ENCODE data around the gene PCNX1.
A peak's percentile ranks its signal among the peaks of the same experiment; 100 is the strongest.
"Not testable (repeated sequence)": the region's sequence is repeated elsewhere in the genome, so short reads cannot be mapped to it uniquely, and the experiment has no call there.

Gene PCNX1

GRCh38 chr14:71094722-71095121 is 187.5 kb downstream of the PCNX1 start:
- DNase-seq = no peak

DNA sequence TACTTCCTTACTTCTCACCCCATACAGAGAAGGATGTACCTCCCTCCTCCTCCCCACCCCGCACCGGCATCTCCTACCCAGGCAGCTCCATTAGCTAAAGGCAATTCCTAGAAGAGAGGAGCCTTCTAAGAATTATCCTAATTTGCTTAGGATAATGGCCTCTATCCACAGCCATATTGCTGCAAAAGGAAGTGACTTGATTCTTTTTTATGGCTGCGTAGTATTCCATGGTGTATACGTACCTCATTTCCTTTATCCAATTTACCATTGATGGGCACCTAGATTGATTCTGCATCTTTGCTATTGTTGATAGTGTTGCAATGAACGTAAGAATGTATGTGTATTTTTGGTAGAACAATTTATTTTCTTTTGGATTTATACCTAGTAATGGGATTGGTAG is 189.7 kb downstream of the PCNX1 start:
- DNase-seq = no peak

- peak; percentile 44 for DNase-seq
These were observed 196.6 kb downstream of the PCNX1 start for GRCh38 chr14:71103662-71104484.

- no peak for DNase-seq
These were observed 197.9 kb downstream of the PCNX1 start for GRCh38 chr14:71105177-71105576.

GRCh38 chr14:71107921-71108320 is 200.7 kb downstream of the PCNX1 start:
- DNase-seq = no peak

GRCh38 chr14:71108398-71109119 is 201.3 kb downstream of the PCNX1 start:
- DNase-seq = no peak

GRCh38 chr14:71113376-71113775 is 206.1 kb downstream of the PCNX1 start:
- DNase-seq = no peak

GRCh38 chr14:71114565-71114964 is 207.3 kb downstream of the PCNX1 start:
- no peak for DNase-seq

- no peak for DNase-seq
These were observed 208.0 kb downstream of the PCNX1 start for GRCh38 chr14:71115306-71115705.

- DNase-seq = no peak
These were observed 208.7 kb downstream of the PCNX1 start for GRCh38 chr14:71115821-71116567.

GRCh38 chr14:71116568-71117122 is 209.4 kb downstream of the PCNX1 start:
- DNase-seq = no peak

GRCh38 chr14:71117839-71118743 is 210.8 kb downstream of the PCNX1 start:
- DNase-seq = no peak

DNA sequence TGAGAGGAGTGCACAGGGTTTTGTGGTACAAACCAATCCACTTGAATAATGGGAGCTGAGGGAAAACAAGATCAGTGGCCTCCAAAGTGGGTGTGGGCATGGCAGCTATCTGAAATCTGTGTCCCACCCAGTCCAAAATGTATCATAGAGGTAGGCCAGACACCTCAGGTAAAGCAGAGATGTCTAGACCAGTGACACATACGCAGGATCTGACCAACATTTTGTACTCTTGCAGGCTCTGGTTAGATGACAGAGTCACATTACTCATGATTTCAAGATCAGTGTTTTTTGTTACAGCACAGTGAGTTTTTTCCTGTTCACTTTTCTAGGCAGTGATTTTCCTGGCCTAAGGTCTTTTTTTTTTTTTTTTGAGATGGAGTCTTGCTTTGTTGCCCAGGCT is 211.8 kb downstream of the PCNX1 start:
- DNase-seq = no peak

- DNase-seq = no peak
These were observed 212.6 kb downstream of the PCNX1 start for GRCh38 chr14:71119832-71120231.

DNA sequence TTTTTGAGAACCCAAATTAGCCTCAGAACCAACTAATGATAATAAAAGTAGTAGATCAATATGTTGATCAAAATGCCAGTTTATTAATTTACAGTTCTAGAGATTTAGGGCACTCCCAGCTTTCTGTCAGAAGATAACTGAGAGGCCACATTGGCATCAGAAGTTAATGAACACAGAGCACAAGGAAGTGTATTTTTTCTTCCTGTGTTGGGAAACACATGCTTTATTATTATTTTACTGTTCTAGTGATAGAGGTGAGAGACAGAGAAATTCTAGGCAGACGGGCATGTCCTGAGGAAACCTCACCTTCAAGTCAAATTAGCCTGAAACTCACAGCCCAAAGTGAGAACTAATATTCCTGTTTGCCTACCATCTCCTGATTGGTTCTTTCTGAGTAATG is 213.7 kb downstream of the PCNX1 start:
- DNase-seq = no peak

DNA sequence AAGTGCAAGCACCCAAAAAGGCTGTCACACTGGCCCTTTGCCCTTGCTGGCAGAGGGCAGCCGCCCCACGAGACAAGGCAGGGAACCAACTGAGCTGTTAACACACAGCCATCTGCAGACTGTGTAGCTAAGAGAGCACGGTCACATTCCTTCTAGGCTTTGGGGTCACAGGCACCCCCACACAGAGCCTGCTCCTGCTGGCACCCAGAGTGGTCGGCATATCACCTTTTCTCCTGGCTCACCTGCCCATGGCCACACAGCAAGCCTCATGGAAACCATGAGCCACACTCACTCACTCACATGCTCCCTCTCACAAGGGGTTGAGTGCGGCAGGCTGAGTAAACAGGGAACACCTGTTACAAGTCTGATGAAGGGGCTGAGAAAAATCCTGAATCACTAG is 214.5 kb downstream of the PCNX1 start:
- no peak for DNase-seq

DNA sequence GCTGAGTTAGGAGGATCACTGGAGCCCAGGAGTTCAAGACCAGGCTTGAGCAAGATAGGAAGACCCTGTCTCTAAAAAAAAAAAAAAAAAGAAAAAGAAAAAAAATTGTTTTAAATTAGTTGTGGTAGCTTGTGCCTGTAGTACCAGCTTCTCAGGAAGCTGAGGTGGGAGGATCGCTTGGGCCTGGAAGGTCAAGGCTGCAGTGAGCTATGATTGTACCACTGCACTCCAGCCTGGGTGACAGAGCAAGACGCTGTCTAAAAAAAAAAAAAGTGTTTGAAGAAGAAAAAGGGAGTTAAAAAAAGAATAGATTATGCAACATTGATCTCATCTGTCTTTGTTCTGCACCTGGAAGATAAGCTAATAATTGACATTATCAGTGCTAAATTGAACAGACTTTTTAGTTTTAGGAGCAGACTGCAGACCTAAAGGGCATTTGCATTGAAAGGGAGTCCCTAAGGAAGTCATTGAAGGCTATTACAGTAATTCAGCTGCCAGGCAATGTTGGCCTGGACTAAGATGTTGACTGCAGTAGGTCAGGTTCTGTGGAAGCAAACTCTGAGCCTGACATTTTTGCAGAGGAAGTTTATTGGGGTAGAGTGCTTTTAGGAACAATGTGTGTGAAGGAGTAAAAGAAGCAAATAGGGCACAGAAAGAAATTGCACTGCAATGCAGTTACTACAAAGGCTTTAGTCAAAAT is 215.8 kb downstream of the PCNX1 start:
- no peak for DNase-seq

DNA sequence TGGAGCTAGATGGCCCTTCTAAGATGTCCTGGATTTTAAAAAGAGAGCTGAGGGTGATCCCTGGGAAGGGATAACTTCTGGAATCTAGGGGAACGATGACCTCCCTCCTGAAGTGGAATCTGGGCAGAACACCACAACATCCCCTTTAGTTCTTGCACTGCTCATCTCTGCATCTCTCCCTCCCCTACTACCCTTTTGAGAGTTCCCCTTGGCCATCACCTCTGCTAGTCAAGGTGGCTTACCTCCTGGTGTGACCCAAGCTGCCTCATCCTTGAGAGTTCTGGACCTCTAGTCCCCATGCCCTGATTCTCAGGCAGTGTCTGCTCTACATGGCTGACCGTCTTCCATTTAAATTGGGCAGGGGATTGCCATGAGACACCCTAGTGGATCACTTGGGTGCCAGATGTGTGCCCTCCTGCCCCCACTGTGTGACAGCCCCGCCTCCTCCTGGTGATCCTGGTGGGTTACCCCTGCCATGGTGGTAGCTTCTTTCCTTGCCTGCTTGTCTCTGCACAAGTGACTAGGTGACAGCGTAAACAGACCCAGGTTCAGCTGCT is 216.4 kb downstream of the PCNX1 start:
- DNase-seq = no peak

GRCh38 chr14:71129716-71130490 is 222.6 kb downstream of the PCNX1 start:
- DNase-seq = not testable (repeated sequence)

DNA sequence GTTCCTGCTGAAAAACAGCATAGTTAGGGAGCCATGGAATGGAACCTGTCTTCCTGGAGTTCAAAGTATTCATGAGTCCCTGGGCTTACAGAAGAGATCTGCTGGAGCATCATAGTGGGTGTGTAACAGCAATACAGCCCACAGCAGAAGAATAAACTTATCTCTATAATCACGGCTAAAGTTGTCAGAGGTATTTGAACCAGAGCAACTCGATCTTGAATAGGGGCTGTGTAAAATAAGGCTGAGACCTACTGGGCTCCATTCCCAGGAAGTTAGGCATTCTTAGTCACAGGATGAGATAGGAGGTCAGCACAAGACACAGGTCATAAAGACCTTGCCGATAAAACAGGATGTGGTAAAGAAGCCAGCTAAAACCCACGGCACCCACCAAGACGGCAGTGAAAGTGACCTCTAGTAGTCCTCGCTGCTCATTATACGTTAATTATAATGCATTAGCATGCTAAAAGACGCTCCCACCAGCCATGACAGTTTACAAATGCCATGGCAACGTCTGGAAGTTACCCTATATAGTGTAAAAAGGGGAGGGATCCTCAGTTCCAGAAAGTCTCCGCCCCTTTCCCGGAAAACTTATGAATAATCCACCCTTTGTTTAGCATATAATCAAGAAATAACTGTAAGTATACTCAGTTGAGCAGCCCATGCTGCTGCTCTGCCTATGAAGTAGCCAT is 223.4 kb downstream of the PCNX1 start:
- DNase-seq = no peak
